Sigmoid colon (tissue), 7 donors: ENCODE measurements around the gene ZNF260. TPM values are rescaled to one million over a fixed set of nuclear protein-coding genes. Genes with fewer than 3 reads are reported as not detected.

Experiments used
- DNase-seq: peaks from one replicate; pipeline ENCODE4 v3.0.0-alpha.2; 2019
- H3K27ac ChIP-seq, 4 donors: fragments of 200-600 bp; sonication (generic); one replicate each; pipeline ENCODE4 v1.5.1; 2016 to 2019; ENCODE audit warnings: mild to moderate bottlenecking in 1 of 4
- H3K27me3 ChIP-seq, 3 donors: fragments of 200-600 bp; sonication (generic); one replicate each; pipeline ENCODE4 v1.5.1; 2019; ENCODE audit warnings: mild to moderate bottlenecking in 1 of 3
- H3K36me3 ChIP-seq, 4 donors: fragments of 200-600 bp; sonication (generic); one replicate each; pipeline ENCODE4 v1.5.1; 2016 to 2019
- H3K4me1 ChIP-seq, 4 donors: fragments of 200-600 bp; sonication (generic); one replicate each; pipeline ENCODE4 v1.5.1; 2017 to 2019
- H3K4me3 ChIP-seq, 4 donors: fragments of 200-600 bp; sonication (generic); one replicate each; pipeline ENCODE4 v1.5.1; 2017 to 2019; ENCODE audit warnings: mild to moderate bottlenecking in 2 of 4, moderate library complexity in 1 of 4
- H3K9me3 ChIP-seq, 4 donors: fragments of 200-600 bp in 3 of 4; sonication (generic) in 3 of 4; one replicate each; pipeline versions ENCODE4 v1.5.1 to v1.6.1; 2013 to 2019
- CTCF ChIP-seq, 4 experiments: fragments of 450-650 bp in 3 of 4; fragments of 200-600 bp in 1 of 4; IDR thresholded peaks; one replicate each; pipeline ENCODE4 v1.5.1; 2016 to 2019; ENCODE audit warnings: antibody characterized with exemption in 4 of 4, mild to moderate bottlenecking in 3 of 4, moderate library complexity in 2 of 4
- EP300 ChIP-seq, 4 donors: sonication (generic); formaldehyde crosslinking; IDR thresholded peaks; one replicate each; pipeline ENCODE4 v1.6.1; 2017; ENCODE audit warnings: antibody characterized with exemption in 4 of 4
- POLR2A ChIP-seq, 2 donors: fragments of 450-650 bp; IDR thresholded peaks; one replicate each; pipeline ENCODE4 v1.6.1; 2016; ENCODE audit warnings: antibody characterized with exemption in 2 of 2, mild to moderate bottlenecking in 2 of 2, moderate library complexity in 2 of 2
- POLR2AphosphoS5 ChIP-seq, 4 donors: sonication (generic); formaldehyde crosslinking; IDR thresholded peaks; one replicate each; pipeline ENCODE4 v1.6.1; 2017; ENCODE audit warnings: antibody characterized with exemption in 4 of 4
- WGBS, 2 donors: extraction: QIAGEN DNeasy Blood & Tissue Kit; methylation state at CpG; one replicate each; pipeline ENCODE4 v1.1.7; 2013; 5-methylcytosine and 5-hydroxymethylcytosine counted together
- intact Hi-C: fragments of 100-400 bp; cut with DNase I; formaldehyde crosslinking; loops from one replicate; pipeline ENCODE4 v1.15.1; 2023
- polyA plus RNA-seq, 3 donors: library from polyadenylated mRNA; stranded (reverse); fragments of 200-250 nt; gene quantifications; one replicate each; pipeline ENCODE4 v1.2.3, GENCODE V29; 2013
- total RNA-seq, 4 donors: library from RNA; depleted of rRNA; stranded (reverse); fragments of >200 nt; gene quantifications; one replicate each; pipeline ENCODE4 v1.1.0, GENCODE V29; 2016
- donor health status: healthy with polysubstance abuse.
- donor health status: Bipolar disorder and iron deficiency.
- donor health status: healthy.

ZNF260 gene
- total and polyA plus RNA-seq, 7 donors, result 1.8 to 11.9 (median 5.7) TPM

- TF ChIP-seq POLR2A (IDR thresholded peaks at IDR 0.05), result no peak
- 0% methylated on average over 11 of the region's 11 CpGs for WGBS, 2 donors
- DNase-seq, result no peak
Measured at GRCh38 chr19:36488846-36489117, 39.3 kb downstream of the ZNF260 start.

GRCh38 chr19:36488118-36488845 lies 39.8 kb downstream of the ZNF260 start:
- Histone ChIP-seq H3K36me3 (peaks cover 0 to 4% (median 0%) of the 10 kb centered on the region in 4 donors), H3K27ac (peak overlapping the region; percentile 91 to 96 (median 94)), H3K9me3 (no peaks in the 10 kb centered on the region), H3K27me3 (no peaks in the 10 kb centered on the region), H3K4me1 (peaks cover 0 to 20% (median 15%) of the 10 kb centered on the region in 4 donors), H3K4me3 (peak overlapping the region; percentile 67 to 81 (median 72))
- TF ChIP-seq CTCF (IDR thresholded peaks at IDR 0.05), result no peak
- intact Hi-C loops, result loop anchor here (2.0 to 5.0 kb wide), 5 partner anchors 69 to 276 kb away; partner anchors contain the start of genes ZFP14, ZFP82, ZNF529 and ZNF565
- DNase-seq, result no peak
- 40 to 56% methylated on average over 9 of the region's 9 CpGs for whole genome bisulfite sequencing, 2 donors

More at GRCh38 chr19:36488846-36489117, 39.3 kb downstream of the ZNF260 start:
- intact Hi-C loops, result loop anchor here (1.0 to 5.0 kb wide), 6 partner anchors 40 to 276 kb away; partner anchors contain the start of genes ZFP14, ZFP82, ZNF260 and ZNF529
- Histone ChIP-seq H3K27ac (peak overlapping the region; percentile 91 to 96 (median 94)), H3K4me3 (peak overlapping the region; percentile 67 to 81 (median 72)), H3K27me3 (no peaks in the 10 kb centered on the region), H3K4me1 (peaks cover 0 to 20% (median 15%) of the 10 kb centered on the region in 4 donors), H3K36me3 (peaks cover 0 to 4% (median 0%) of the 10 kb centered on the region in 4 donors), H3K9me3 (no peaks in the 10 kb centered on the region)

GRCh38 chr19:36483653-36484052 lies 44.4 kb downstream of the ZNF260 start:
- Histone ChIP-seq H3K27ac (no peak overlapping the region), H3K27me3 (no peaks in the 10 kb centered on the region), H3K4me1 (peaks cover 0 to 12% (median 9%) of the 10 kb centered on the region in 4 donors), H3K36me3 (peaks cover 0 to 4% (median 0%) of the 10 kb centered on the region in 4 donors), H3K9me3 (no peaks in the 10 kb centered on the region), H3K4me3 (no peak overlapping the region)
- intact Hi-C loops, result no loop called here
- 86 to 95% methylated on average over 6 of the region's 6 CpGs for WGBS, 2 donors
- no peak for DNase-seq
- TF ChIP-seq POLR2A (IDR thresholded peaks at IDR 0.05) (no peak), CTCF (IDR thresholded peaks at IDR 0.05) (no peak), EP300 (IDR thresholded peaks at IDR 0.05) (no peak), POLR2AphosphoS5 (IDR thresholded peaks at IDR 0.05) (no peak)

GRCh38 chr19:36482876-36483275 lies 45.2 kb downstream of the ZNF260 start:
- H3K27ac ChIP-seq, result no peak overlapping the region
- no peak overlapping the region for H3K4me3 ChIP-seq
- H3K4me1 ChIP-seq, result peaks cover 0 to 5% (median under 1%) of the 10 kb centered on the region in 4 donors
- intact Hi-C loops, result no loop called here
- TF ChIP-seq POLR2AphosphoS5 (IDR thresholded peaks at IDR 0.05), result no peak
- TF ChIP-seq POLR2A (IDR thresholded peaks at IDR 0.05), result no peak
- TF ChIP-seq CTCF (IDR thresholded peaks at IDR 0.05), result no peak
- no peak for TF ChIP-seq EP300 (IDR thresholded peaks at IDR 0.05)
- peaks cover 0 to 4% (median 0%) of the 10 kb centered on the region in 4 donors for H3K36me3 ChIP-seq
- no peaks in the 10 kb centered on the region for H3K27me3 ChIP-seq
- DNase-seq, result no peak
- 94 to 96% methylated on average over 2 of the region's 2 CpGs for WGBS, 2 donors
- H3K9me3 ChIP-seq, result no peaks in the 10 kb centered on the region

Other genes with a start within 250 kb of the ZNF260 start
- gene ZFP14, start 149.1 kb downstream of the ZNF260 start, total RNA-seq, result 10 to 100 TPM in 1 of 4 donors, 1 to 10 TPM in 3; 3.5 to 13.3 (median 7.6) TPM
- gene ZFP14, start 149.1 kb downstream of the ZNF260 start, polyA plus RNA-seq, result 1 to 10 TPM in 1 of 3 donors, under 1 TPM in 2; 0.60 to 2.2 (median 0.92) TPM
- gene ZFP82, start 109.6 kb downstream of the ZNF260 start, total RNA-seq, result 1 to 10 TPM; 4.8 to 8.2 (median 6.9) TPM
- gene ZFP82, start 109.6 kb downstream of the ZNF260 start, polyA plus RNA-seq, result 1 to 10 TPM in 1 of 3 donors, under 1 TPM in 2; 0.60 to 2.4 (median 0.69) TPM
- 10 to 100 TPM; 15.5 to 21.6 (median 18.4) TPM for gene ZNF566, start 38.7 kb downstream of the ZNF260 start, total RNA-seq
- 1 to 10 TPM; 1.6 to 3.9 (median 2.4) TPM for gene ZNF566, start 38.7 kb downstream of the ZNF260 start, polyA plus RNA-seq
- 10 to 100 TPM; 14.2 to 25.2 (median 20.2) TPM for gene ZNF529, start 45.0 kb upstream of the ZNF260 start, total RNA-seq
- gene ZNF529, start 45.0 kb upstream of the ZNF260 start, polyA plus RNA-seq, result 1 to 10 TPM in 1 of 3 donors, under 1 TPM in 2; 0.60 to 3.5 (median 0.69) TPM
- 10 to 100 TPM; 13.2 to 22.8 (median 19.5) TPM for gene ZNF382, start 77.0 kb upstream of the ZNF260 start, total RNA-seq
- gene ZNF382, start 77.0 kb upstream of the ZNF260 start, polyA plus RNA-seq, result 1 to 10 TPM in 1 of 3 donors, under 1 TPM in 1, not detected in 1; 0.60 to 2.1 TPM
- gene ZNF461, start 138.6 kb upstream of the ZNF260 start, total RNA-seq, result 10 to 100 TPM in 2 of 4 donors, 1 to 10 TPM in 2; 6.6 to 11.1 (median 9.4) TPM
- 1 to 10 TPM in 2 of 3 donors, under 1 TPM in 1; 0.92 to 3.6 (median 3.5) TPM for gene ZNF461, start 138.6 kb upstream of the ZNF260 start, polyA plus RNA-seq
- gene ZNF567, start 159.3 kb upstream of the ZNF260 start, total RNA-seq, result 10 to 100 TPM in 2 of 4 donors, 1 to 10 TPM in 2; 7.2 to 13.9 (median 11.0) TPM
- 1 to 10 TPM; 1.2 to 2.3 (median 2.1) TPM for gene ZNF567, start 159.3 kb upstream of the ZNF260 start, polyA plus RNA-seq
- gene ZNF850, start 244.5 kb upstream of the ZNF260 start, total RNA-seq, result 1 to 10 TPM; 2.2 to 4.6 (median 3.3) TPM
- gene ZNF850, start 244.5 kb upstream of the ZNF260 start, polyA plus RNA-seq, result 1 to 10 TPM in 1 of 3 donors, under 1 TPM in 2; 0.23 to 1.2 (median 0.55) TPM